Esophagus squamous epithelium (tissue), 5 donors: ENCODE data around the gene HOXB9. TPM values are rescaled to one million over a fixed set of nuclear protein-coding genes. Genes with fewer than 3 reads are reported as not detected.

Experiments used
- DNase-seq: peaks from one replicate; lab custom pipeline; 2025; lab: John Stamatoyannopoulos, UW
- H3K27ac ChIP-seq, 4 donors: fragments of 200-600 bp; sonication (generic); one replicate each; pipeline ENCODE4 v1.5.1; 2016 to 2019; ENCODE audit warnings: mild to moderate bottlenecking in 1 of 4
- H3K27me3 ChIP-seq, 4 donors: fragments of 200-600 bp; sonication (generic); 1 replicate in 3 of 4; 2 replicates in 1 of 4; pipeline versions ENCODE4 v1.5.1 to v1.6.0; 2017 to 2021; ENCODE audit warnings: antibody characterized with exemption in 1 of 4
- H3K36me3 ChIP-seq, 3 donors: fragments of 200-600 bp; sonication (generic); one replicate each; pipeline ENCODE4 v1.5.1; 2016 to 2019
- H3K4me1 ChIP-seq, 3 donors: fragments of 200-600 bp; sonication (generic); one replicate each; pipeline ENCODE4 v1.5.1; 2017 to 2019
- H3K4me3 ChIP-seq, 4 donors: fragments of 200-600 bp; sonication (generic); 1 replicate in 3 of 4; 2 replicates in 1 of 4; pipeline ENCODE4 v1.5.1; 2016 to 2019; ENCODE audit warnings: mild to moderate bottlenecking in 2 of 4, moderate library complexity in 1 of 4
- H3K9me3 ChIP-seq, 3 donors: fragments of 200-600 bp; sonication (generic); one replicate each; pipeline ENCODE4 v1.5.1; 2016 to 2019
- CTCF ChIP-seq, 6 experiments: fragments of 450-650 bp in 4 of 6; fragments of 200-600 bp in 2 of 6; sonication (generic) in 2 of 6; IDR thresholded peaks; one replicate each; pipeline ENCODE4 v1.5.1; 2016 to 2019; ENCODE audit warnings: antibody characterized with exemption in 6 of 6, mild to moderate bottlenecking in 4 of 6, moderate library complexity in 4 of 6
- POLR2A ChIP-seq, 4 donors: fragments of 450-650 bp; IDR thresholded peaks; one replicate each; pipeline ENCODE4 v1.6.1; 2017; ENCODE audit warnings: antibody characterized with exemption in 4 of 4, mild to moderate bottlenecking in 4 of 4, moderate library complexity in 3 of 4
- WGBS, 2 donors: methylation state at CpG; one replicate each; pipeline ENCODE4 v1.1.5; 2018; 5-methylcytosine and 5-hydroxymethylcytosine counted together
- intact Hi-C: fragments of 100-400 bp; cut with DNase I; formaldehyde crosslinking; loops from one replicate; pipeline ENCODE4 v1.15.0; 2022
- total RNA-seq, 4 donors: library from RNA; depleted of rRNA; stranded (reverse); fragments of >200 nt; gene quantifications; one replicate each; pipeline ENCODE4 v1.1.0, GENCODE V29; 2016
- donor health status: DM: yes; HTN: yes; CAD: no.

Gene HOXB9
- total RNA-seq, 4 donors from 2014 or later = not detected

DNA sequence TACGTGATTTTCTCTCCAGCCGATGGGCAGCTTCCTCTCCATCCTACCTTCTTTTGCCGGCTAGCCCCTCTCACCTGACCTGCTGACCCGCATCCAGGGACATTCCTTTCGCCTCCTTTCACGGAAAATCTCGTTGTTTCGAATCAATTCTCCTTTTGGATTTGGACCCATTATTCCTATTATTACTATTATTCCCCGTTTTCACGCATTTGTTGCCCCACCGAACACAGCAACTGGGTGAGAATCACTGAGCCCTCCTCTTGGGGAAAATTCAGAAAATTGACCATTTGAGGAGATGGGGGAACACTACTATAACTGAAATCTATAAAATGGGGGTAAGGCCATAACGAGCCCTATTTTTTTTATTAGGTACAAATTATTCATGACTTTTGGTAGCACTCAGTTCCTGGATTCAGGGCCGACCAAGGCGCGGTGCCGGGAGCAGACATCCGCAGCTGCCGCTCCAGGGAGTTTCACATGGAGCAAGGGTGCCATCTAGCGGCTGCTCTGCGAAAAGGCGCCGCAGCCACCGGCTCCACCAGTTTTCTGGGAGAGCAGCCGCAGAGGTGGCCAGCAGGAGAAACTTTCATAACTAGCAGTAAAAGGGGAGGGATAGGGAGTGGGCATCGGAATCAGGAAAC, 7.8 kb downstream of the HOXB9 start:
- Histone ChIP-seq H3K9me3 (no peaks in the 10 kb centered on the region), H3K27ac (no peak overlapping the region), H3K4me1 (peaks cover 2 to 29% (median 10%) of the 10 kb centered on the region in 3 donors), H3K36me3 (no peaks in the 10 kb centered on the region), H3K4me3 (no peak overlapping the region), H3K27me3 (peaks cover 43 to 100% (median 80%) of the 10 kb centered on the region in 4 donors)
- no peak for DNase-seq
- WGBS, 2 donors = 4 to 5% methylated on average over 24 to 25 of the region's 25 CpGs
- TF ChIP-seq POLR2A (IDR thresholded peaks at IDR 0.05) (no peak), CTCF (IDR thresholded peaks at IDR 0.05) (peak; percentile 94 to 98 (median 98))
- intact Hi-C loops = no loop called here

DNA sequence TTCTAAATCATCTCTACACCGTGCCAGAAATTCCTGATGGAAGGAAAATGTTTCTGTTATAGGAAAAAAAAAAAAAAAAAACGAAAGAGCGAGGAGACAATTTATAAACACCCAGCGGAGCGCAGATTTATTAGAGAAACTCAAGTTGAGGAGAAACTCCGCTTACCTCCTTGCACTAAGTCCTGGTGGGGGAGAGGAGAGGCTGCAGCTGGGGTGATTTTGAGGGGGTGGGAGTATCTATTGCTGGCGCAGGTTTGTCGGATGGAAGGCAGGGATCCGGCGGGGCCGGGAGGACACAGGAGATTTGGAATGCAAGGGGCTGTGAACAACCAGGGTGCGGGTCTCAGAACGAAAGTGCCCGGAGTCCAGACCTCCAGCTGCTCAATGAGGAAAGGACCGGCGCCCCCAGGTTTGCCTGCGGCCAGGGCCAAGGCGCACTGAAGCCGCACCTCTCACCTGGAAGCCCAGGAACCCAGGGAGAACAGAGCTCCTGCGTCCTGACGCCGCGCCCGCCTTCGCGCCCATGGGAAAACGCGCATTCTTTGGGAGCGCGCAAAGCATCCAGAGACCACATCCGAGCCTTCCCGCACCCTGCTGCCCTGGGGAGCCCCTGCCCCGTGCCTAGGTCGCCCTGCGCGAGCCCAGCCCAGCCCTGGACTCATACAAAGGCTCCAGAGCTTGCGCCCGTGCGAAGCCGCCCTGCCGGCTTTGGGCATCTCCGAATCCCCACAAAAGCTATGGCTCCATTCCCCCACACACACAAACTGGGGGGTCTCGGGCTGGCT, 8.5 kb downstream of the HOXB9 start:
- 10 to 18% methylated on average over 14 to 27 of the region's 43 CpGs for WGBS, 2 donors
- Histone ChIP-seq H3K27ac (no peak overlapping the region), H3K4me3 (no peak overlapping the region), H3K27me3 (peaks cover 47 to 100% (median 76%) of the 10 kb centered on the region in 4 donors), H3K4me1 (peaks cover 10 to 36% (median 15%) of the 10 kb centered on the region in 3 donors), H3K36me3 (no peaks in the 10 kb centered on the region), H3K9me3 (no peaks in the 10 kb centered on the region)
- TF ChIP-seq POLR2A (IDR thresholded peaks at IDR 0.05) (no peak), CTCF (IDR thresholded peaks at IDR 0.05) (no peak)
- intact Hi-C loops = no loop called here
- DNase-seq = no peak

- 18 to 19% methylated on average over 15 of the region's 15 CpGs for WGBS, 2 donors
- no peaks in the 10 kb centered on the region for H3K9me3 ChIP-seq
- TF ChIP-seq POLR2A (IDR thresholded peaks at IDR 0.05) (no peak), CTCF (IDR thresholded peaks at IDR 0.05) (no peak)
- no peak overlapping the region for H3K27ac ChIP-seq
- DNase-seq = no peak
- no peaks in the 10 kb centered on the region for H3K36me3 ChIP-seq
- no peak overlapping the region for H3K4me3 ChIP-seq
- H3K4me1 ChIP-seq = peaks cover 13 to 43% (median 22%) of the 10 kb centered on the region in 3 donors
- peaks cover 55 to 100% (median 81%) of the 10 kb centered on the region in 4 donors for H3K27me3 ChIP-seq
- intact Hi-C loops = no loop called here
These were observed 9.3 kb downstream of the HOXB9 start for GRCh38 chr17:48616717-48617470.

GRCh38 chr17:48615963-48616716, 10.0 kb downstream of the HOXB9 start:
- H3K9me3 ChIP-seq = no peaks in the 10 kb centered on the region
- intact Hi-C loops = no loop called here
- no peak overlapping the region for H3K4me3 ChIP-seq
- 14 to 15% methylated on average over 10 to 16 of the region's 17 CpGs for WGBS, 2 donors
- no peak for DNase-seq
- TF ChIP-seq CTCF (IDR thresholded peaks at IDR 0.05) = no peak
- TF ChIP-seq POLR2A (IDR thresholded peaks at IDR 0.05) = no peak
- H3K27me3 ChIP-seq = peaks cover 61 to 100% (median 80%) of the 10 kb centered on the region in 4 donors
- no peaks in the 10 kb centered on the region for H3K36me3 ChIP-seq
- peaks cover 13 to 51% (median 30%) of the 10 kb centered on the region in 3 donors for H3K4me1 ChIP-seq
- H3K27ac ChIP-seq = no peak overlapping the region
